HG02840 (cell line): ENCODE data around the gene SARDH.
"Not testable (repeated sequence)": the region's sequence is repeated elsewhere in the genome, so short reads cannot be mapped to it uniquely, and the experiment has no call there.

Source experiments
- ATAC-seq: cut with Tn5 transposase; IDR thresholded peaks from one replicate; pipeline ENCODE4 v1.9.1; 2021; ENCODE audit warnings: mild to moderate bottlenecking, moderate library complexity, moderate number of reproducible peaks; ENCODE audit not compliant: unreplicated experiment, low FRiP score

Gene SARDH

DNA sequence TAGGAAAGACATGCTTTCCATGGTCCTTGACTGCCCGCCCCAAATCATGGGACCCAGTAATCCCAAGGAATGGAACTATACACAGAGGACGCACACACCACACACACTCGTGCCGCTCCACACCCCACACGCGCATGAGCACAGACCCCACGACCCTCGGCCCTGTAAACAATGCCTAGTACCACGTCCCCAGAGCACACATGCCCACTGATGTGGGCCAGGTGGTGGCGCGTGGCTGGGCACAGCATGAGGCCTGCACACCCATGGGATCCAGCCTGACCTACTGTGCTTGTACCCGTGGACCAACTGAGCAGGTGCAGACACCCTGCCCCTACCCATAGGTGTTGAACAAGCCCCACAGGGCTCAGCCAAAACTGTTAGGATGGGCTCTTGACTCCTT, 101.2 kb downstream of the SARDH start:
- no peak for ATAC-seq

DNA sequence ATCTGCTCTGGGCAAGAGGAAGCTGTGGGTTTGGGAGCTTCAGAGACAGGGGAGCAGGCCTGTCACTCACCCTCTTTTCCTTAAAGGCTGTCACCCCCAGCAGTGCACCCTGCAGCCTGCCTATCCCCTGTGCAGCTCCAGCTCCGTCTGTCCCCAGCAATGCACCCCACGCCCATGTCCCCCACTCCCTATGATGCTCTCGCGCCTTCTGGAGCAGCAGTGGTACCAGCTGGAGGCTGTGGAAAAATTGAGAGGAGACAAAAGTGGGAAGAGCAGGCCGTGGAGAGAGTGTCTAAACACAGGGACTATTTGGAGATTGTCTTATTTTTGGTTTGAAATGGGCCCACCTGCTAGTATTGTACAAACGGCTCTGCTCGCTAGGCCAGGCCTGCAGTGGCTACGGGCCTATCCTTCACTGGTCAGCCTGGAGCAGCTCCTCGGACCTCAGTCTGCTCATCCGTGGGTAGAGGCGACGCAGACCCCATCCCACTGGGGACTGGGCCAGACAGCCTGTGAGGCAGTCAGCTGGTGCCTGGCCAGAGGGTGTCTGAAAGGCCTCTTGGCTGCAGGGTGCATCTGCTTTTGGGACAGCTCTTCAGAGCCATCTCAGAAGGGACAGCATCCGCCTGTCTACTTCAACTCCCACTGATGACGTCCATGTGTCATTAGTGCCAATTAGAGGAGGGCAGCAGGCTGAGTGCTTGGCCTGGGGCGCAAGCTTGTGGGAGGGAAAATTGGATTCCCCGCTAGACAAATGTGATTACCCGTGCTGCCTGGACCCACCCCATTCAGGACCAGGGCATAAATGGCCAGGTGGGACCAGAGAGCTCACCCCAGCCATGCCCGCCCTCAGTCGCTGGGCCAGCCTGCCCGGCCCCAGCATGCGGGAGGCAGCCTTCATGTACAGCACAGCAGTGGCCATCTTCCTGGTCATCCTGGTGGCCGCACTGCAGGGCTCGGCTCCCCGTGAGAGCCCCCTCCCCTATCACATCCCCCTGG, 102.3 kb downstream of the SARDH start, which contains the start of gene DBH:
TSS of gene DBH (plus strand) at position 831 of the 999 bp plus-strand sequence. CDS start at position 840, 9 bp downstream.
- ATAC-seq, result no peak

DNA sequence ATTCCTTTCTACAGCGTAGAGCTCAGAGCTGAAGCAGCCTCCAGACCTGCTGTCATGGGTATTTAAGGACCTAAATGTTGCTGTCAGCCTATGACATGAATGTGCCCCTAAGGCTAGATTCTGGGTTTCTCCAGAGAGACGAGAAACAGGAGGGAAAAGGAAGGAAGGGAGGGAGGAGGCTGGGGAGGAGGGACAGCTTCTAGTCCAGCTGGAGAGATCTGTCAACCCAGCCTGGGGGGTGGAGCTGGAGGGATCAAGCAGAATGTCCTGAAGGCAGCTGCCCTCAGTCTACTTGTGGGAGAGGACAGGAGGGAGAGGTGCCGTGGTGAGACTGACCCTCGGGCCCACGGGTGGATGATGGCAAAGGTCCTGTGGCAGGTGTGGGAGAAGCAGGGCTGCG, 103.1 kb downstream of the SARDH start:
- ATAC-seq, result no peak

DNA sequence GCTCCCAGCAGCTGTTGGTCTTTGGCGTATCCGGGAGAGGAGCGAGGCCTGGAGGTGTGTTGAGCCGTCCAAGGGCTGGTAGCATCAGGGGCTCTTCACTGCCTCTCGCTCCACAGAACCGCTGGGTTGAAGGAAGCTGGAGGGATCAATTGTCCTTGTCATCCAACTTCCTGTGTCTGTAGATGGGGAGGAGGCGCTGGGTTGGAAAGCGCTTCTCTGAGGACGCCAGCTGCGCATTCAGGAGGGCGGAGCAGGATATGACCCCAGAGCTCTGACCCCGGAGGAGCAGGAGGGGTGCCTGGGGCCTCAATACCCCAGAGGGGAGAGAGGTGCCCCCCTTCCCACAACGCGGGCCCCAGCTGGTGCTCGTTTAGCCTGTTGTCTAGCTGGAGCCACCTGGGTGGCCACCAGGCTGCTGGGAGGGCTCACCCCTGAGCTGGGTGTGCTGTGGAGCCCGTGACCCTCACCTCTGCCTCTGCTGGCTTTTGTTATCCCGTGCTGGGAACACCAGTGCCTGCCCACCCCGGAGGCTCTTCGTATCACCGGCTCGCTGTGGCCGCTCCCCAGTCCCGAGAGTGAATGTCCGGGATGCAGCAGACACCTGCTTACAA, 104.0 kb downstream of the SARDH start:
- ATAC-seq, result no peak

DNA sequence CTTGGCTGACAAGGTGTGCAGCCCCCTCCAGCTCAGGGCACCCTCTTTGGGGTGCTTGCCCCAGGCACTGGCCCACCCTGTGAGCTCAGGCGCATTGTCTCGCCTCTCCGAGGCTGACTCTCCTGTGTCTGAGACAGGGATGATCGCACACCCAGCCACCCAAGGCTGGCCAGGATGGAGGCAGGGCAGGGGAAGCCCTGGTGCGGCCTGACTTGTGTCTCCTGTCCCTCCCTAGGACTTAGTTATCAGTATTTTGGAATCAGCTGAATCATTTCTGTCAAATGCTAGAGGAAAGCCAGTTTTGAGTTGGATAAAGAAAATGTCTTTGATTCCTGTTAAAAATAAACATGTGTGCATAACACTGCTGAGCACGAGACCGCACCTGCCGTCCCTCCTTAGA, 104.5 kb downstream of the SARDH start:
- ATAC-seq, result no peak

DNA sequence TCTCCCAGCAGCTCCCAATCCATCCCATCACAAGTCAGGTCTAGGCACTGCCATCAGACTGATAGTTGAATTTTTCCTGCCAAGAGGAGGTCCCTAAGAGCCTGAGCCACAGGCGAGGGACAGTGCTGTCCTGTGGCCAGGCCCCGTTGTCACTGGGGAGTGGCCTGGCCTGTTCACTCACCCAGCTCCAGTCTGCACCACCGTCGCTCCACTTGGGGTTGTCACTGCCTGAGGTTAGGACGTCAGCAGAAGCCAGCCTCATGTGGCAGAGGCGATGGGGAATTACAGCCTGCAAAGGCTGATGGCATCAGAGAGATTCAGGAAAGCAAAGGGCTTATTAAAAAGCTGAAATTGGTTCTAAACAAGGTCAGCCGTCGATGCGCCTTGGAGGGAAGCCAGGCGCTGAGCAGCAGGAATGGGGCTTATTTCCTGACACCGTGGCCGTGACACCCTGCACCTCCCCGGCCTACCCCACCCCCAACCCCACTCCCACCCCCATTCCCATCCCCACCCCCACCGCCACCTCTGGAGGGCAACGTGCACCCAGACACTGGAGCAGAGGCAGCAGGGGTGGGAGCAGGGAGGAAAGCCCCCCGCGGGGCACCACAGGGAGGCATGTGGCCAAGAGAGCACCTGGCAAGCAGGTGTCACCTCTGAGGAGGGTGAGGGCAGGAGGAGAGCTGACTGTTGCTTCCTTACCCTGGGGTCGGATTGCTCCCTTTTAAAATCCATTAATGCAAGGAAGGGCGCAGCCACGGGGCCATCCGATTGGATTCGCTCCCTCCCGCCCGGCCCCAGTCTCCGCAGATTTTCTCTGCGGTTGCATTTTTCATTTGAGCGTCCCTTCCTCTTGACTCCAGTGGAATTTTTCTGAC, 105.1 kb downstream of the SARDH start:
- ATAC-seq, result no peak

DNA sequence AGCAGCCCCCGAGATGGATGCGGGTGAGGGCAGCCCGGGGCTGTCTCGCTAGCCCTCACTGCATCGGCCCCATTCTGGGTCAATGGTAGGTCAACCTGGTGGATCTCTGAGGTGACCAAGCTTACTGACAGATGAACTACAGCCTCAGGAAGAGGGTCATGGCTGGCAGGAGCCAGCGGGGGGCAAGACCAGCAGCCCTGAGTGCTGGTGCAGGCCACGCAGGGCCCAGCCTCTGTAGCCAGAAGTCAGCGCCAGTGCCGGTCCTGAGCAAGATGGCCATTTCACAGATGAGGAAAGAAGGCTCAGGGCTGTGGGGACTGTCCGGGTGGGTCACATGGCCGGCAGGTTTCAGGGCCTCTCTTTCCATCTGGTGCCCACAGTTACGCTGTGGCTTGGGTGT, 107.0 kb downstream of the SARDH start:
- ATAC-seq, result no peak

DNA sequence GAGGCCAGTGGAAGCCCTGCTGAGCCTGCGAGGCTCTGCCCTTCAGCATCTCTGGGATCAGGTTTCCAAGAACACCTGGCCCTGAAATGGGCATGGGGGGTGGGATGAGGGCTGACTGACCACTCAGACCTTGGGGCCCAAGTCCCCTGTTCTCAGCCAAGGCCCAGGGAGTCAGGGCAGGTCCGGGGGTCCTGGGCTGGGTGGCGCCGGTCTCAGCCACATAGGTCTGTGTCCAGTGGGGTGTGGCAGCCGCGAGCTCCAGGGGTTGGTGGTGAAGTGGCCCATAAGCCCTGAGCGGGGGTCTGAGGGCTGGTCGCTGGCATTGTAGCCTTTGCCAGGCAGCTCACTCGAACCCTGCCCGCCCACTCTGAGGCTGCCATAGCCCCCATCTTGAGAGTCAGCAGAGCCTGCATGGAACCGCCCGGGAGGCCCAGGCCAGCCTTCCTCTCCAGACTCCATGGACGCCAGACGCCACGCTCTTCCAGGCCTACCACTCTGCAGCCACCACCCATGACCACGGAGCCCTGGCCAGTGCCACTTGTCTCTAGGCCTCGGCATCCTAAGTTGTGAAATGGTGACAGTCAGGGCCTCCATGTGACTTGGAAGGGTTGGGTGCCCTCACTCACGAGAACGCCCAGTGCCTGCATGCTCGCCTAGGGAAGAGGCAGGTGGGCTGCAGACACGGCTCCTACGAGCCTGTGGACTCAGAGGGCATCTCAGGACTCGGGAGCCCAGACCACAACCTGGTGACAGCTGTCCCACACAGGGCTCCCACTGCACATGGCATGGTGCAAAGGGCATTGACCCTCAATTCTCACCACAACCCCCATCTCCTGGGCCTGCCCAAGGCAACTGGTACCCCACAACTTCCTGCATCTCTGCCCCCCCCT, 108.7 kb downstream of the SARDH start:
- no peak for ATAC-seq

DNA sequence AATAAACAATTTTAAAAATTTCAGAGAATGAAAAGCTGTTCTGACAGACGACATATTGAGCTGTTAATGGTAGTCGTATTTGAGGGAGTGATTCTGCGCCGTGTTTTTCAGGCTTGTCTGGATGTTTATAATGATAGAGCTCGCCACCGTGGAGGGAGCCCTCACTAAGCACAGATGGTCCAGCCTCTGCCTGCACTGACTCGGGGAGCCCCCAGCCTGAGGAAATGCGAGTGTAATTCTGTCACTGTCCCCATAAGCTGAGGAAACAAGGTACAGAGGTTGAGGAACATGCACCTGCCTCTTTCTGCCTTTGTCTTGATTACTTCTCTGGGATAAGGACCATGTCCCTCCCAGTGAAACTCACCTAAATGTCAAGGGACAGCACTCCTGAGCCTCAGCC, 109.4 kb downstream of the SARDH start:
- no peak for ATAC-seq

DNA sequence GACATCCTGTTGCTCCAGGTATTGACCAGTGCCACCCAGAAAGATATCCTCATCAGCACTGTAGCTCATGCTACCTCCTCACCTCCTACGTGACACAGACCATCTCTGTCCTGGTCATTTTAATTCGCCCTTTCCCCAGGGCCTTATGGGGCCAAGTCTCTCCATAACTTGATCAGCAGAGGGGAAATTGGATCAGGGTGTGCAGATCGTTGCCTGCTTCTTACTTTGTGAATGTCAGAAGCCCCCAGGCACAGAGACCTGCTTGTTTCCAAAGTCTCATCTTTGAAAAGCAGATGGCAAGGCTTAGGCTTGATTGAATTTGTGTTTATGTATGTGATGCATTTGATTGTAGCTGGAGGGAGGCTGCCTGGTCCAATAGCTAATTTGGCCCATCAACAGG, 110.8 kb downstream of the SARDH start:
- ATAC-seq, result no peak

DNA sequence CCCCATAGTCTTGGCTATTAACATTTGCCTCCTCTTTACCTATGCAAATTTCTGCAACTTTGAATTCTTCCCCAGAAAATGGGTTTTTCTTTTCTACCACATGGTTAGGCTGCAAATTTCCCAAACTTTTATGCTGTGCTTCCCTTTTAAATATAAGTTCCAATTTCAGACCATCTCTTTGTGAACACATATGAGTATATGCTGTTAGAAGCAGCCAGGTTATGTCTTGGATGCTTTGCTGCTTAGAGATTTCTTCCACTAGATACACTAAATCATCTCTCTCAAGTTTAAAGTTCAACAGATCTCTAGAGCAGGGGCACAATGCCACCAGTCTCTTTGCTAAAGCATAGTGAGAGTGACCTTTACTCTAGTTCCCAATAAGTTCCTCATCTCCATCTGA, 112.1 kb downstream of the SARDH start:
- ATAC-seq, result not testable (repeated sequence)

DNA sequence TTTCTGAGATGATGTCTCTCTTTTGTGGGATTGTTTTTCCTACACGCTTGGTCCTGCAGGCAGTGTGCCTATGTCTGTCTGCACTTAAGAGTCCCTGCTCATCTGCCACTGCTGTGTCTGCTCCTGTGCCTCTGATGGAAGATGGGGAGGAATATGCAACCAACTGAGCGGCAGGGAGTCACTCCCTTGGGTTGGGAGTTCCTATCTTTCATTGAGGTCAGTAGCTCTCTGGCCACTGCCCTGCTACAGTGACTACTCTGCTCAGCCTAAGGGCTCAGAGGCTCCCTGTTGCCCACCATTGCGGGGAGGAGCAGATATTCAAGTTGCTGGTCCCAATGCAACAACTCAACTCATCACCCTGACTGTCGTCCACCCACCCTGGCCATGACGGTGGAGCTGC, 115.6 kb downstream of the SARDH start:
- no peak for ATAC-seq

DNA sequence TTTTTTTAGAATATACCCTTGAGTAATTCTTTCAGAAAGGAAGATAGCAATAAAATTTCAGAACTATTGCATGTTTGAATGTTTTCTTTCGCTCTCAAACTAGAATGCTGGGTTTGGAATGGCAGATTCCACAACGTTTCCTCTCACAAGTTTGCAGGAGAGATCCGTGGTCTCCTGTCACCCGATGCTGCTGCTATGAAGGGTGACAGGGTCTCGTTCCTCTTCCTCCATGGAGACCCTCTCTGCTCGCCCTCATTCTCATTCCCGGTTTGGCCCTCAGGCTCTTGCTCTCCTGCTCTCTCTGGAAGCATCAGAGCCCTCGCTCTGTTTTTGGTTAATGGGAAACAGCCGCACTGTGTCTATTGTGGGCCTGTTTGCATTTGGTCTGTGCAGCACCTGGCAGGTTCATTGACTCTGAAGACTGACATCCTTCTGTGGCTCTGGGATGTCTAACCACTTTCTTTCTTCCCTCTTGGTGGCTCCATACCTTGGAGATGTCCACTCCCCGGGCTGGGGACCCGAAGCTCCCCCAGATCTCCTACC, 116.4 kb downstream of the SARDH start:
- ATAC-seq, result no peak

DNA sequence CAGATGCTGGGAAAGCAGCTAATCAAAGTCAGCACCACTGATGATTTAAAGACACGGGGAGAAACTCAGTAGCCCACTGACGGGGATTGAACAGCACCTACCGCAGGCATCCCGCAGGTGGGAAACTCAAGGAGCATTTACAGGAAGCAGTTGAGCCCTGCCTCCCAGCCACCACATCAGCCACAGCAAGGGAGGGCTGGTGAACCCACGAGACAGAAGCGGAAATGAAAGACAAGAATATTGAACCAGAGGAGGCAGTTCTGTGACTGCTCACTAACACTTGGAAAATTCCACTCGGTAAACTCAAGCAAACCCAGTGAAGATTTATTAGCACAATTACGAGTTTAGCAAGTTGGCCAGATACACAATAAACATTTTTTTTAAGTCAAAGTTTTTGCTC, 118.4 kb downstream of the SARDH start:
- ATAC-seq, result no peak

DNA sequence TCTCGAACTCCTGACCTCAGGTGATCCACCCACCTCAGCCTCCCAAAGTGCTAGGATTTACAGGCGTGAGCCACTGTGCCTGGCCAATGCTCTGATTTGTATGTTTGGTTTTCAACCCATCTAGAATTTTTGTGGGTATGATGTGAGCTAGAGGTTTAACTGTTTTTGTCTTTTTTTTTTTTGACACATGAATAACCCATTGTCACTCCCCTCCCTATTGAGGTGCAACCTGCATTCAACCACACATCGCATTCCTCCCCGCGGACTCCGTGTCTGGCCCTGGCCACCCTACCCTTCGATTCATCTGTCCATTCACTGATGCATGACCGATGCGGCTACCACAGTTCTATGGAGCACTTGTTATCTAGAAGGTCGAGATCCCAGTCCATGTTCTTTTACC, 119.4 kb downstream of the SARDH start:
- no peak for ATAC-seq

DNA sequence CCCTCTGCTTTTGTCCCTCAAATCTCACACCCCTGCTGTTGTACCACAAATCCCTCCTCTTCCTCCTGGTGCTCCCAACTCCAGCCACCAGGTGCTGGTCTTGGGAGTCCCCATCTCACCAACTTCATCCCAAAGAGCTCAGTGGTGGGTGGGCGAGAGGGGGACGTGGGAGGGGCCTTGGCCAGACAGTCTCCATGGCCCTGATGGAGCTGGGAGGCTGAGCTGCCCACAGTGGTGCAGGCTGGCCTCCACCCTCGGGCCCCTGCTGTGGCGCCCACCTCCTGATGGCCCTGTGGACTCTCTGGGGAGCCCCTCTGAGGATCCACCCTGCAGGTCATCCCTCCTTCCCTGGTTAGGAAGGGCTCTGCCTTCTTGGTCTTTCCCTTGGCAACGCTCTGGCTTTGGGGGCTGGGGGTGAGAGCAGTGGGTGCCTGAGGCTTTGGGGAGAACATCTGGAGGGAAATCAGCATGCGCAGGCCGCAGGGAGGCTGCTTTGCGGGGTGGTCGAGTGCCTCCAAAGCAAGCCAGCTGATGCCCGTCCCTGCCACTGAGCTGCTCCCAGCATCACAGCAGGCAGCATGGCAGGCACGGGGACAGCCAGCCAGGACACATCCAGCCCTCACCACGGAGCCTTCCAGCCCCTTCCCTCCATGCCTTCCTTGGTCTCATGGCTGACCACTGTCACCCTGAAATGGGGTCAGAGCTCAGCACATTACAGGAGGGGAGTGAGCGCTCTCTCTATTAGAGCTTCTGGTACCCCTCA, 121.3 kb downstream of the SARDH start:
- no peak for ATAC-seq

DNA sequence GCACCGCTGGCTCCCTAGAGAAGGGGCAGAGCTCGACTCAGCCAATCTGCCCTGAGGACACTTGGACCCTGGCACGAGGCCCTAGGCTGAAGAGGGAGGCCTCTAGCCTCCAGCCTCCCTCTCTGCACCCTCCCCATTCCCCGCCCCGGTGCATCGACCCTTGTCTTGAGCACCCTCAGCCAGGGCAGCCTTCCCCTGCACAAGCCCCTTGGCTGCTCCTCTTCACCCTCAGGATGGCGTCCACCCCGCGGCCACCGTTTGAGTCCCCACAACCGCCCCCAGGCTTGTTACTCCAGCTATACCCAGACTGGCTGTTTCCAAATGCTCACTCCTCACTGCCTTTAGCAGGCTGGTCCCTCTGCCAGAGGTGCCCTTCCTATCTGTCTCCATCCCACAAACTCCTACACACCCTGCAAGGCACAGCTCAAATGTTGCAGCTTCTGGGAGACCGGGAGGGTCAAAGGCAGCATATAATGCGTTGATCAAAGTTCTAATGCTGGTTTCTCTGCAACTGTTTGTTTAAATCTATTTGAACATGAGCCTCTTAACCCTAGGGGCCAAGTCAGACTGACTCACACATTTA, 122.5 kb downstream of the SARDH start:
- ATAC-seq, result no peak

DNA sequence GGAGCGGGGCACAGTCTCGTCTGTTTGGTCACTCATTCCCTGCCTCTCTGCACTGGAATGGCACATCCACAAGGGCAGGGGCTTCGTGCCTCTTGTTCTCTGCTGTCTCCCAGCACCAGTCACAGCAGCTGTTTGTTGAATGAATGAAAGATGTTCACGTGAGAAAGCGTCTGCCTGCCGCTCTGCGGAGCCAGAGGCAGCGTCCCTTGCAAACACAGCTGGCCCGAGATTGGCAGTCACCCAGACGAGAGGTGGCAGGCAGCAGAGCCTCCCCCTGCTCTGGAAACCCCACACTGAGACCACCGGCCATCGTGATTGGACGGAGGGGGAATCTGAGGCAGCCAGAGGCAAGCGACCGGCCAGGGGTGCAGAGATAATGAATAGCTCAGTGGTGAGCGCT, 123.0 kb downstream of the SARDH start:
- ATAC-seq, result no peak
